NCI-H226 (cell line): ENCODE measurements around the gene LHFPL2.

Experiments used
- DNase-seq: peaks from one replicate; pipeline ENCODE4 v3.0.0-alpha.2; 2015

The LHFPL2 gene

DNA sequence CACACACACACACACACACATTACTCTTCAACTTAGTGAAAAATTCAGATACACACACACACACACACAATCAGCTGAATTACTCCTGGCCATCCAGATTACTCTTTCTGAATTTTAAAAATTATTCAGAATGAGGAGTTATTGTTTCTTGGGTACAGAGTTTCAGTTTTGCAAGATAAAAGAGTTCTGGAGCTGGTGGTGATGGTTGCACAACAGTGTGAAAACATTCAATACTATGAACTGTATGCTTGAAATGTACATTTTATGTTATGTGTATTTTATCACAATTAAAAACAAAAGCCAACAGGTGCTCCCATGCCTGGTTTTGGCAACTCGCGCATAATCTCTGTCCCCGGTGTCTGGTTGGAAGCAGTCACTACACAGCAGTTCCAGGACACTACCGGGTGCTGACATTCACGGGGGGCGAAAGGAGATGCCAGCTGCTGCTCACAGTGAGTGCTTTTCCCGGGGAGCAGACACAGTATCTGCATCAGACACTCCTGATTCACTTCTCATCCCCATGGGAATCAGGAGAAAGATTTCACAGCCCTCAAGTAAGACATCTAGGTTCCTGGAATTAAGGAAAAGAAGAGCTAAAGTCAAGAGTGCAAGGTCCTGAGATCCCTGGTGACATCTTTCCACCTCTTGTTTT is 55.7 kb downstream of the LHFPL2 start:
- DNase-seq = no peak

DNA sequence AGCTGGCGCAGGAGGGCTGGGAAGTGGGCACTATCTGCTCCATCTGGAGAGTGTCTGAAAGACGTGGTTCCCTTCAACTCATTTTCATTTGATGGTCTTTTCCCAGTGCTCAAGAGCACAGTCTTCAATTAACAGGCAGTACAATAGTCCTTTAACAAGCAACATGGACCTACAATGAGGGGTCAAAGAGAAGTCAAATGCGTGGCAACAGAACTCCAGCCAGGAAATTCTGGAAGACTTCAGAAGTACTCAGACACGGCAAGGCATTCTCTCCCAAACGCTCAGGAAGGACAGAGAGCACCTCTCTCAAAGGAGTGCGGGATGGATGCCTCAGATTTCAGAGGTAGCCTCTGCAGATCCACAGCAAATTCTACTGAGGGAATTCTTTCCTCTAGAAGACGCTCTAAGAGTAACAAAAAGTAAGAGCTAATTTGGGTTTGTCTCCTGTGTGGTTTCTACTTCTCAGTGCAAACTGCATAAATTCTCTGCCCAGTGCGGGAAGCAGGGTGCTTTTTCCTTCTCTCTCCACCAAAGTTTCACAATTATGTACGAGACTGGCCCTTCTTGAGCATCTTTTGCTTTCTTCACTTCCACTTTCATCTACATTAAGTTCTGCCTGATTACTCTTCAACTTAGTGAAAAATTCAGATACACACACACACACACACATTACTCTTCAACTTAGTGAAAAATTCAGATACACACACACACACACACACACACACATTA is 56.4 kb downstream of the LHFPL2 start:
- DNase-seq = no peak

- DNase-seq = peak; percentile 46
Measured at GRCh38 chr5:78591138-78591612, 57.4 kb downstream of the LHFPL2 start.

GRCh38 chr5:78589923-78590322 is 58.6 kb downstream of the LHFPL2 start:
- no peak for DNase-seq

- no peak for DNase-seq
Measured at GRCh38 chr5:78588507-78588906, 60.1 kb downstream of the LHFPL2 start.

DNA sequence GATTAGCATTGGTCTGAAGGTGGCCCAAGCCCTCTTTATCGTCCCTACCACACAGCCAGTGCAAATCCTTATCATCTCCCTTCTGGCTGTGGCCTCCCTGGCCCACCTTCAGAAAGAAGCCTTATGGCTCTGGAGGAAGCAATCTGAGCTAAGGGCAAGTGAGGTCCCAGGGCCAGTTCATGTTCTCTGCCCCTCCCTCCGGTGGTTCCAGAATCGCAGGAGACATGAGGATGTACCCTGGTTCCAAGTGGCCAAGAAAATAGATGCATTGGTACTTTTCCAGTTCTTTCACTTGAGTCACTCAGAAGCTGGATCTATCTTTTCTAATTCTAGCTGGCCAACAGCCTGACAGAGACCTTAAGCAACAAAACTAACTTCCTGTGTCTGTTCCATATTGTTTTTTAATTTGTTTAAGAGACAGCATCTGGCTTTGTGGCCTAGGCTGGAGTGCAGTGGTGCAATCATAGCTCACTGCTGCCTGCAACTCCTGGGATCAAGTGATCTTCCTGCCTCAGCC is 60.7 kb downstream of the LHFPL2 start:
- DNase-seq = no peak

GRCh38 chr5:78587081-78587774 is 61.3 kb downstream of the LHFPL2 start:
- DNase-seq = no peak

- peak; percentile 98 for DNase-seq
Measured at GRCh38 chr5:78586251-78586650, 62.3 kb downstream of the LHFPL2 start.

DNA sequence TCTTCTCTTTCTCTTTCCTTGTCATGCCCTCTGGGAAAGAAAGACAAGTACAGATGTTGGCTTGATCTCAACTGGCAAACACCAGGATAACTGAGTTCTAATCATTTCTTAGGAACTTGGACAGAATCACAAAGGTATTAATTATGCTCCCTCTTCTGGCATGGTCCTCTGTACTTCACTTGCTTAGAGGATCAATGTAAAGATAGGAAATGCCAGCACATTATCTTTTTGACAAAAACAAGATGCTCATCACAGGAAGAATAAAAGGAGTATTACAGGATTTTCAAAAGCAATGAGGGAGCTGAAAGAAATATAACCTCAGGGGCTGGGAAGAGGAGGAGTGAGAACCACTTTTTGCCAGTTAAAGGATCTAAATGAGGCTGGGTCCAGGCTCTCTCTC is 70.6 kb downstream of the LHFPL2 start:
- no peak for DNase-seq

DNA sequence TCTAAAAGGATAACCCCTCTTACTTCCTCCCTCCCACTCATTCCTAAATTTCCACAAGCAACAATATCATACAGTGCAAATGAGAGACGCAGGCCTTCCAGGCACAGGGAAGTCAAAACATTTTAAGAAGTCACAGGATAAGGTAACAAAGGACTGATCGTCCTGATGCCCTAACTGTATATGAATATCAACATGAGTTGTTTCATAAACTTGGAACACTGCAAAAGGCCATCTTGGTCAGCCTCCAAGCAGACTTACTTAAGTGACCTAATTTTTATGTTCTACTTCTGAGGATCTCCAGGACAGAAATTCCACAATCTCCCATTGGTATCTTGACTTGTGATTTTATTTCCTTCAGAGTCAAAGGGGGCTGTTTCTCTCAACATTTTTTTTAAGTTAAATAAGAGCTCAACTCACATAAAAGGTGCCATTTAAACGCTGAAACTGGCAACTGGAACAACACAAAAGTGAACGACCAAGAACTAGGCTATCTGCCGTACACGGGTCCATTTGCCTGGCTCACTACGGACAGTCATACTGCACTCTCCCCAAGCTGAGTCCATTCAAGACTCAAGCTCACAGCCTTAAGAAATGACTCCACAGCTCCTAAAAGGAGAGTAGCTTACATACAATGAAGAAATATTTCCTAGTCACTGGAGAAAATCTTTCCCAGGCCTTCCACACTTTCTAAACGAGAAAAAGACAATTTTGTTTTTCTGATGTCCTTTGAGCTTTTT is 71.3 kb downstream of the LHFPL2 start:
- DNase-seq = no peak

DNA sequence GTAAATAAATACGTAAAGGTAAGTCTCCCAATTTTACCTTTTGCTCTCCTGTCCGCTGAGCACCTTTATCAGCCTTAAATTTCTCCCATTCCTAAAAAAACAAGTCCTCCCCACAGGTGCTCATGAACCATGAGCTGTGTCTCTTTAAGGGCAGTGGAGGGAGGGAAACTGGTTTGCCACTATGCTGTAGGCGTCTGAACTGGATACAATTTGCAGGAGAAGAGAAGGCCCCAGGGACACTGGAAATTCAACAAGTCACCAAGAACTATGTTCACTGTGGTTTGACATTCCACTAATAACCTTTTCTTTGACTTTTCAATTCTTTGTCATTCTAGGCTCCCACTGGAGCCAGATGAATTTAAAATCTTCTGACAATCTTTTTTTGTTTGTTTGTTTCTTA is 72.2 kb downstream of the LHFPL2 start:
- DNase-seq = no peak

- DNase-seq = no peak
Measured at GRCh38 chr5:78574731-78575161, 73.8 kb downstream of the LHFPL2 start.

- DNase-seq = no peak
Measured at GRCh38 chr5:78574131-78574673, 74.4 kb downstream of the LHFPL2 start.

DNA sequence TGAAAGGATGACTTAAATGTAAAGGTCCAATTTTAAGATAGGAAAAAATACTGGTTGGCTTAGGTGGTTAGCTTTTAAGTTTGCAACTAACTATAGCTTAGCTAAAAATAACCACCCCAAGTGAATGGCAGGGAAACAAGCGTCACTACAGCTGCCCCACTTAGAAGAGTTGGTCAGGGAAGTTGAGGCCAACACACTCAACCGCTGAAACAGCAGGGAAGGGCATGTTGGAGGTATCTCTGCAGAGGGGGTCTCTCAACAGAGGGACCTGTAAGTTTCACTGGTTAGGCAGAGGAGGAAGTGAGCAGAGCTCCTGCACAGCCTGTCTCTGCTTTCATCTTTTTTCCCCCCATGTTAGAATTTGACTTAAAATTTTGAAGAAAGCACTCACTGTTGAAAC is 75.3 kb downstream of the LHFPL2 start:
- DNase-seq = no peak

DNA sequence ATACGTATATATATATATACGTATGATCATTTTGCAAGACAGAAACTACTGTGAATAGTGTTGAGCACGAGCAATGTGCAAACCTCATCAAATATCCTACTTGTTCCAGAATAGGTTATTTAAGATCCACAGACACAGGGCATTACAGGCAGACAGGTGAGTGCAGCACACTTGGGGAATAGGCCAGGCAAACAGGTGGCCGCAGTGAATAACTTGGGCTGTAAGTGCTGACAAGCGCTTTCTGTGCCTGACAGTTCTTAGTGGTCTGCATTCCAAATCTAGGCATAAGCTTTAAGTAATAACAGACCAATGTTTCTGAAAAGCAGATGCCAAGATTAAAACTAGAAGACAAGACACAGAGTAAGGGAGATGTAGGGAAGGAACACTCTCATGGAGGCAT is 77.9 kb downstream of the LHFPL2 start:
- no peak for DNase-seq

DNA sequence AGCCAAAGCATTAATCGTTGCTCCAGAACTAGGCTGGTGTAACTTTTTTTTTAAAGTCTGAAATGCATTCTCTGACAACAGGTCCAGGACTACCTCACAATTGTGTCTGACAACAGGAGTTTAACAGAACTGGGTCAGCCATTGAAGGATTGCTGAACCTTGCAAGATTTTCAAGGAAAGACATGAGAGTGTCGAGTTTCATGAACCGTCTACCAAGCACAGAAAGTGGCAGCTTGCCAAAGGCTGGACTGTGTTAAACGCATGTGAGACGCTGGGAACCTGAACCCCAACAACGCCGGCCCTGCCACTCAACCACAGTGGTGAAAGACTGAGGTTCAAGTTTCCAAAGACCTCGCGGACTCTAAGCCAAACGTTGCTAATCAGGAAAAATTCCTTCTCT is 79.1 kb downstream of the LHFPL2 start:
- peak; percentile 54 for DNase-seq

DNA sequence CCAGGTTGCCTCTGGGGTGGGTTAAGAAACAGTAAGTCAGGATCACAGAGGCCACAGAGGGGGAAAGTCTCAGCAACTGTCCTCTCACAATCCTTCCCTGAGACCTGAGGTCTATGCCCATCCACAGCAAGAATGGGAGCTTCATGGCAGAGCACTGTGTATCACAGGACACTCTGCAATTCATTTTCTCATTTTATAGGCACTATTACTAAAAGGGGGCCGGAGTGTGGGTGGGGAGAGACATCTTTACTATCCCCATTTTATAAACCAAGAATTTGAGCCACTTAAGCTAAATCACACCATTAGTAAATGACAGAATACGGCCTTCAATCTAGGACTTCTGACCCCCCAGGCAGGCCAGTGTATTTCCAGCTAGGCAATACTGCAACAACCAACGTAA is 79.9 kb downstream of the LHFPL2 start:
- DNase-seq = no peak

DNA sequence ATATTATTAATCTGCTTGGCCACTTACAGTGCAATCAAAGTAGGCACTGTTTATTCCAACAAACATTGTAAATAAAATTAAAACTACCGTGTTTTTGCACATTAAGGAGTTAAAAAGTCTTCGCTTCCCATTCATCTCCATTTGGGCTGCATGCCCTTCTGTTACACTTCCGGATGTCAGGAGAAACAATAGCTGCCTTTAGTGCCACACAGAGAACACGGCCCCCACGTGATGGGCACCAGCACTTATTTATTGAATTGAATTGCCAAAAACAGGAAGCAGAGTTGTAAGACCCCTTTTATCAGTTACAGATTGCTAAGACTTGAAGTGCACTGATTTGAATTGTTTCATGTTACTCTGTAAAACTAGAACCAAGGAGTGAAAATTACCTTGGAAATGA is 80.4 kb downstream of the LHFPL2 start:
- DNase-seq = no peak

DNA sequence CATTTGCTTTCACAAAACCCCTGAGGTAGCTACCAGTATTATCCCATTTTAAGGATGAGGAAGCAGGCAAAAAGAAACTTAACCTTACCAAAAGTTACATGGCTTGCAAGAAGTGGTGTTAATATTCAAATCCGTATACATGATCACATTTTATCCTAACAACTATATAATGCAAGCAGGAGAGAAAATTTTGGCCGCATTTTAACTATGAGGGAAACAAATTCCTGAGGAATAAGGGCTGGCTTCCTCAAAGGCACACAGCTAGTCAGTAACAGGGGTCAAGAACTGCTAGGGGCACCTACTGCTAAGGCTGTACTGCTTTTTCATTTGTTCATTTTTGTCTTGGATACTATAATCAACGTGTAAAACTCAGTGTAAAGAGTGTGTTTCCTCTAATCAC is 81.0 kb downstream of the LHFPL2 start:
- no peak for DNase-seq

- peak; percentile 32 for DNase-seq
Measured at GRCh38 chr5:78566747-78567425, 81.7 kb downstream of the LHFPL2 start.

DNA sequence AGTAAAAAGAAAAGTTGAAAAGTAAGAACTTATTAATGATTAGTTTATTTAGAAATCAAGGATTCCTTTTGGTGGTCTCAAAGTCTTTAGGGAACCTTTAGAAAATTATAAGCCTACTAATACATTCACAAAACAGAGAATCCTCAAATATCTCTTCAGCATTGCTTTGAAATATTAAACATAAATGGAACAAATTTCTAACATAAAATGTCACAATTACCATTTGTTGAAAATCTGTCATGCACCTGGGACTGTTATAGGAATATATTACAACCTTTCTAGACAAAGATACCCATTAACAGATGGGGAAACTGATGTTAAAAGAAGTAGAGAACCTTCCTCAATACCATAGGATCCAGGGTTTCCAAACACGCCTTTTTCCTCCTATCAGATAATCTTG is 83.2 kb downstream of the LHFPL2 start:
- no peak for DNase-seq

DNA sequence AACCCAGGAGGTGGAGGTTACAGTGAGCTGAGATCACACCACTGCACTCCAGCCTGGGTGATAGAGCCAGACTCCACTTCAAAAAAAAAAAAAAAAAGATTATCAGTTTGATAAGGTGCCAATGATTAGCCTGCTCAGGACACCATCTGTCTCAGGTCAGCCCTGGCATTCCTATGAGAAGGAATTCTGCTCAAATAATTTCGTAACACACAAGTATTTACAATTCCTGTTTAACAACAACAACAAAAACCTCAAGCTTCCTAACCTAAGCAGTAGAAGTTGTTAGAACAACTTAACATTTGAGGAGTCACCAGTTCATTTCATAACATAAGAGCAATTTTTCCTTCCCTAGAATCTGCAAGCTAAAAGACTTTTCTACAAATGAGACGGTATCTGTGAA is 85.0 kb downstream of the LHFPL2 start:
- no peak for DNase-seq
